ENCODE measurements around the gene SHLD1. TPM values are rescaled to one million over a fixed set of nuclear protein-coding genes. Genes with fewer than 3 reads are reported as not detected.
"Not testable (repeated sequence)": the region's sequence is repeated elsewhere in the genome, so short reads cannot be mapped to it uniquely, and the experiment has no call there.

The SHLD1 gene
- total RNA-seq, 1 experiment from 2014 or later = 6.7 TPM

- Histone ChIP-seq H3K27ac (ENCODE audit: insufficient read length, low read depth, low read length) (no peak overlapping the region), H3K56ac (ENCODE audit: insufficient read length, low read depth, low read length) (no peak overlapping the region), H3K18ac (ENCODE audit: insufficient read length, low read depth, low read length) (no peak overlapping the region), H2BK5ac (ENCODE audit: insufficient read length, low read length) (no peak overlapping the region), H3K4me2 (ENCODE audit: insufficient read depth, insufficient read length, low read length) (no peak overlapping the region), H2BK15ac (ENCODE audit: low read depth, low read length) (no peak overlapping the region), H2AFZ (ENCODE audit: low read length) (no peak overlapping the region), H3K9me3 (ENCODE audit: control insufficient read depth, low read depth, low read length) (no peaks in the 10 kb centered on the region), H2BK20ac (ENCODE audit: low read depth, low read length, poor library complexity, severe bottlenecking) (no peak overlapping the region), H2BK12ac (ENCODE audit: insufficient read length, low read depth, low read length) (no peak overlapping the region), H3K23ac (ENCODE audit: insufficient read length, low read depth, low read length) (no peak overlapping the region), H3T11ph (ENCODE audit: low read length) (no peak overlapping the region), H3K9ac (ENCODE audit: extremely low read depth, insufficient read length, low read length) (no peak overlapping the region), H2BK120ac (ENCODE audit: low read depth, low read length, poor library complexity, severe bottlenecking) (no peak overlapping the region), H3K27me3 (ENCODE audit: insufficient read depth, low read length) (no peaks in the 10 kb centered on the region), H4K8ac (replicated peaks; ENCODE audit: insufficient read length, low read depth, low read length) (no peak overlapping the region), H3K4ac (ENCODE audit: low read depth, low read length) (no peak overlapping the region), H4K20me1 (ENCODE audit: control insufficient read depth, insufficient read depth, insufficient read length) (no peaks in the 10 kb centered on the region), H2AK5ac (ENCODE audit: insufficient read length, low read length) (no peak overlapping the region), H3K23me2 (ENCODE audit: insufficient read length, low read depth, low read length, poor library complexity, severe bottlenecking) (no peaks in the 10 kb centered on the region), H3K4me1 (ENCODE audit: insufficient read depth, low read length) (no peaks in the 10 kb centered on the region), H4K5ac (ENCODE audit: insufficient read length, low read depth, low read length) (no peak overlapping the region), H3K79me2 (ENCODE audit: insufficient read depth, low read length) (no peaks in the 10 kb centered on the region), H3K79me1 (ENCODE audit: insufficient read depth, low read depth, low read length, poor library complexity, severe bottlenecking) (no peaks in the 10 kb centered on the region), H3K14ac (ENCODE audit: insufficient read depth, low read length) (no peak overlapping the region), H4K91ac (ENCODE audit: insufficient read length, low read depth, low read length) (no peak overlapping the region)
- Mint-ChIP-seq H3K4me1 (peaks cover 5 to 6% of the 10 kb centered on the region in 2 experiments), H3K36me3 (ENCODE audit: insufficient read depth in 1 of 3, low read depth in 3 of 3) (no peaks in the 10 kb centered on the region), H3K4me3 (no peak overlapping the region), H3K27ac (no peak overlapping the region), H3K9me3 (no peaks in the 10 kb centered on the region), H3K27me3 (ENCODE audit: low read depth) (peaks cover 4% of the 10 kb centered on the region; the same call in 1 of the 2 replicates)
- no peak for DNase-seq
- no CpG with 5 or more reads among the region's 5 CpGs for WGBS (ENCODE audit: extremely low coverage, insufficient read length, low lambda C conversion rate)
- TF ChIP-seq CTCF (conservative IDR thresholded peaks at IDR 0.05) = no peak
Observed at GRCh38 chr20:5720696-5721095, 29.5 kb upstream of the SHLD1 start.

GRCh38 chr20:5721356-5721755, 28.8 kb upstream of the SHLD1 start:
- not testable (repeated sequence) for H2AK5ac ChIP-seq (ENCODE audit: insufficient read length, low read length); H3K14ac ChIP-seq (ENCODE audit: insufficient read depth, low read length); H2AFZ ChIP-seq (ENCODE audit: low read length); H3T11ph ChIP-seq (ENCODE audit: low read length); H2BK12ac ChIP-seq (ENCODE audit: insufficient read length, low read depth, low read length); H3K27me3 Mint-ChIP-seq (ENCODE audit: low read depth); H3K23me2 ChIP-seq (ENCODE audit: insufficient read length, low read depth, low read length, poor library complexity, severe bottlenecking); H3K4ac ChIP-seq (ENCODE audit: low read depth, low read length); H4K91ac ChIP-seq (ENCODE audit: insufficient read length, low read depth, low read length); H2BK120ac ChIP-seq (ENCODE audit: low read depth, low read length, poor library complexity, severe bottlenecking); H3K56ac ChIP-seq (ENCODE audit: insufficient read length, low read depth, low read length); H4K8ac ChIP-seq (replicated peaks; ENCODE audit: insufficient read length, low read depth, low read length); H3K9ac ChIP-seq (ENCODE audit: extremely low read depth, insufficient read length, low read length); H3K9me3 Mint-ChIP-seq; H3K4me1 Mint-ChIP-seq; H3K79me1 ChIP-seq (ENCODE audit: insufficient read depth, low read depth, low read length, poor library complexity, severe bottlenecking); H2BK5ac ChIP-seq (ENCODE audit: insufficient read length, low read length); H3K23ac ChIP-seq (ENCODE audit: insufficient read length, low read depth, low read length); H3K18ac ChIP-seq (ENCODE audit: insufficient read length, low read depth, low read length); H3K4me1 ChIP-seq (ENCODE audit: insufficient read depth, low read length); H4K20me1 ChIP-seq (ENCODE audit: control insufficient read depth, insufficient read depth, insufficient read length); H3K9me3 ChIP-seq (ENCODE audit: control insufficient read depth, low read depth, low read length); H3K4me2 ChIP-seq (ENCODE audit: insufficient read depth, insufficient read length, low read length); H2BK15ac ChIP-seq (ENCODE audit: low read depth, low read length); H3K27me3 ChIP-seq (ENCODE audit: insufficient read depth, low read length); H2BK20ac ChIP-seq (ENCODE audit: low read depth, low read length, poor library complexity, severe bottlenecking); H3K4me3 Mint-ChIP-seq; DNase-seq; H3K79me2 ChIP-seq (ENCODE audit: insufficient read depth, low read length); H3K36me3 Mint-ChIP-seq (ENCODE audit: insufficient read depth in 1 of 3, low read depth in 3 of 3); H4K5ac ChIP-seq (ENCODE audit: insufficient read length, low read depth, low read length); H3K27ac Mint-ChIP-seq; H3K27ac ChIP-seq (ENCODE audit: insufficient read length, low read depth, low read length)
- WGBS (ENCODE audit: extremely low coverage, insufficient read length, low lambda C conversion rate) = no CpG with 5 or more reads among the region's 6 CpGs

Measured in H9 (cell line).